ENCODE results near the gene RPS25. TPM values are rescaled to one million over a fixed set of nuclear protein-coding genes. Genes with fewer than 3 reads are reported as not detected.
A peak's percentile ranks its signal among the peaks of the same experiment; 100 is the strongest.

Gene RPS25
- total RNA-seq, 4 donors from 2014 or later, result 220 to 1,105 (median 540) TPM

GRCh38 chr11:119016216-119017009 is 1.7 kb downstream of the RPS25 start:
- 63 to 67% methylated on average over 10 to 14 of the region's 14 CpGs for WGBS, 2 donors (ENCODE audit: low coverage in 1 of 2)
- no peaks in the 10 kb centered on the region for H3K9me3 ChIP-seq
- peak overlapping the region in 2 of 4 donors; percentile 88 to 95 for H3K27ac ChIP-seq
- intact Hi-C loops (cut with DNase I; ENCODE audit: low total_unique reads), result no loop called here
- in situ Hi-C loops (cut with MboI; ENCODE audit: low pct_ligation_motif_present in 1 of 4, low pct_unique_long_range_greater_than_20kb in 1 of 4, low sequenced_read_pairs in 3 of 4), result no loop called here
- peaks cover 23 to 44% (median 40%) of the 10 kb centered on the region in 4 donors for H3K4me1 ChIP-seq
- DNase-seq, result no peak
- H3K27me3 ChIP-seq, result no peaks in the 10 kb centered on the region
- H3K4me3 ChIP-seq, result peak overlapping the region in 1 of 4 donors; percentile 99
- H3K36me3 ChIP-seq, result peaks cover 0 to 47% (median 13%) of the 10 kb centered on the region in 4 donors
- TF ChIP-seq EP300 (IDR thresholded peaks at IDR 0.05; ENCODE audit: low read depth) (no peak), CTCF (IDR thresholded peaks at IDR 0.05) (no peak), POLR2AphosphoS5 (IDR thresholded peaks at IDR 0.05) (no peak), POLR2A (IDR thresholded peaks at IDR 0.05) (no peak)

- DNase-seq, result no peak
- H3K36me3 ChIP-seq, result peaks cover 0 to 53% (median 16%) of the 10 kb centered on the region in 4 donors
These were observed 3.0 kb downstream of the RPS25 start for GRCh38 chr11:119015054-119015611.

GRCh38 chr11:119014209-119014924 is 3.8 kb downstream of the RPS25 start:
- H3K4me3 ChIP-seq, result no peak overlapping the region
- peaks cover 0 to 53% (median 16%) of the 10 kb centered on the region in 4 donors for H3K36me3 ChIP-seq
- in situ Hi-C loops (cut with MboI; ENCODE audit: low pct_ligation_motif_present in 1 of 4, low pct_unique_long_range_greater_than_20kb in 1 of 4, low sequenced_read_pairs in 3 of 4) (no loop called here), intact Hi-C loops (cut with DNase I; ENCODE audit: low total_unique reads) (no loop called here)
- H3K9me3 ChIP-seq, result no peaks in the 10 kb centered on the region
- no peaks in the 10 kb centered on the region for H3K27me3 ChIP-seq
- DNase-seq, result no peak
- H3K27ac ChIP-seq, result no peak overlapping the region
- 93 to 100% methylated on average over 4 to 17 of the region's 17 CpGs for WGBS, 2 donors (ENCODE audit: low coverage in 1 of 2)
- TF ChIP-seq CTCF (IDR thresholded peaks at IDR 0.05) (no peak), EP300 (IDR thresholded peaks at IDR 0.05; ENCODE audit: low read depth) (no peak), POLR2A (IDR thresholded peaks at IDR 0.05) (no peak), POLR2AphosphoS5 (IDR thresholded peaks at IDR 0.05) (no peak)
- peaks cover 8 to 24% (median 21%) of the 10 kb centered on the region in 4 donors for H3K4me1 ChIP-seq

More at GRCh38 chr11:119015054-119015611, 3.0 kb downstream of the RPS25 start:
- Histone ChIP-seq H3K9me3 (no peaks in the 10 kb centered on the region), H3K27me3 (no peaks in the 10 kb centered on the region), H3K27ac (no peak overlapping the region), H3K4me3 (no peak overlapping the region), H3K4me1 (peaks cover 15 to 32% (median 28%) of the 10 kb centered on the region in 4 donors)
- in situ Hi-C loops (cut with MboI; ENCODE audit: low pct_ligation_motif_present in 1 of 4, low pct_unique_long_range_greater_than_20kb in 1 of 4, low sequenced_read_pairs in 3 of 4), result no loop called here
- no peak for TF ChIP-seq POLR2A (IDR thresholded peaks at IDR 0.05)
- peak in 1 of 5 experiments; percentile 3 for TF ChIP-seq CTCF (IDR thresholded peaks at IDR 0.05)
- WGBS, 2 donors (ENCODE audit: low coverage in 1 of 2), result 64 to 78% methylated on average over 3 to 8 of the region's 8 CpGs
- intact Hi-C loops (cut with DNase I; ENCODE audit: low total_unique reads), result no loop called here

GRCh38 chr11:119012629-119013170 is 5.4 kb downstream of the RPS25 start:
- WGBS, 2 donors (ENCODE audit: low coverage in 1 of 2), result 81 to 88% methylated on average over 3 of the region's 3 CpGs
- no peak overlapping the region for H3K27ac ChIP-seq
- H3K36me3 ChIP-seq, result peaks cover 0 to 57% (median 16%) of the 10 kb centered on the region in 4 donors
- in situ Hi-C loops (cut with MboI; ENCODE audit: low pct_ligation_motif_present in 1 of 4, low pct_unique_long_range_greater_than_20kb in 1 of 4, low sequenced_read_pairs in 3 of 4), result no loop called here
- no peak overlapping the region for H3K4me3 ChIP-seq
- no peaks in the 10 kb centered on the region for H3K9me3 ChIP-seq
- intact Hi-C loops (cut with DNase I; ENCODE audit: low total_unique reads), result no loop called here
- no peaks in the 10 kb centered on the region for H3K27me3 ChIP-seq
- TF ChIP-seq EP300 (IDR thresholded peaks at IDR 0.05; ENCODE audit: low read depth), result no peak
- no peak for TF ChIP-seq CTCF (IDR thresholded peaks at IDR 0.05)
- no peak for TF ChIP-seq POLR2AphosphoS5 (IDR thresholded peaks at IDR 0.05)
- no peak for TF ChIP-seq POLR2A (IDR thresholded peaks at IDR 0.05)
- DNase-seq, result no peak
- peaks cover 8 to 22% (median 19%) of the 10 kb centered on the region in 4 donors for H3K4me1 ChIP-seq
